Measurements from ENCODE around the gene DNAJC13. TPM values are rescaled to one million over a fixed set of nuclear protein-coding genes. Genes with fewer than 3 reads are reported as not detected.
A peak's percentile ranks its signal among the peaks of the same experiment; 100 is the strongest.

Gene DNAJC13
- polyA plus RNA-seq, 2 of the 4 experiments (the other 2 are of a cell fraction): 17.0 to 29.8 TPM

DNA sequence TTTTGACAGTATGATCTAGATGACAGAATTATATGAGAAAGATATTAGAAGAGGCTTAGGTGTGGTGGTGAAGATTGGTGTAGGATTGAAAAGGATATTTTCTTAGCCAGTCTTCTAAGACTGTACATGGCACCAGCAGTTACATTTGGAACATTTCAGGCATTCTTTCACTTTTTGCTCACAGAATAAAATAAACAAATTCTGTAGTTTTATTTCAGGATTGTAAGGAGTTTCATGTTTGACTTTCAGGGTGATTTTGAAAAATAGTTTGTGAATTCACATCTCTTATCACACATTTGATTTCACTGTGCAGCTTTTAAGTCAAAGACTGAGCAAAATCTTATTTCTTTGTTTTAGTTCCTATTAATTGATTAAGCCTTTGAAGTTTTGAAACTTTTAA lies 27.1 kb downstream of the DNAJC13 start:
- FAIRE-seq: no peak
- TF ChIP-seq RARB (CRISPR knock-in tag; IDR thresholded peaks at IDR 0.05): no peak
- TF ChIP-seq HOXB5 (CRISPR knock-in tag; IDR thresholded peaks at IDR 0.05): no peak
- H3K4me2 ChIP-seq: peak overlapping the region; percentile 29; the same call in 2 of the 3 replicates
- no peak overlapping the region for H3K27ac ChIP-seq
- no peak overlapping the region for H3K4me3 ChIP-seq
- no peaks in the 10 kb centered on the region for H3K9me3 ChIP-seq
- ATAC-seq: no peak
- ChIA-PET POLR2A (no interaction called here), CTCF (no interaction called here)
- peaks cover 23% of the 10 kb centered on the region for H3K4me1 ChIP-seq
- DNase-seq (ENCODE audit: low read depth in 1 of 2, low spot score in 1 of 2): no peak

DNA sequence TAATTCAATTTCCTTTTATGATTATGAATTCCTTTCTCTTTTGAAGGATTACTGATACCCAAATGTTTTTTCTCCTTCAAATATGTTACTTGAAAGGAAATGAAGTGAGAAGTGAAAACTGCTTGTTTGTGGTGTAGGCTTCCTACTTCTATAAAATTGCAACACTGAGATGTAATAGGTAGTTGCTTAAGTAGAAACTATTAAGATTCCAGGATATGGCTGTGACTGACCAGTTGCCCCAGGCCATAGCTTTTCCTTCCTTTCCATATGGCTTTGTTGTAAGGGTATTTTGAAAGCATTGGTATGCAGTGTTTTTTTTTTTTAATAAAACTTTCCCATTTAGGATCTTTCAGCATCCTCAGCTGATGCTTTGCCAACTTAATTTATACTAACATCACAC lies 28.5 kb downstream of the DNAJC13 start:
- no peak overlapping the region for H3K27ac ChIP-seq
- peak overlapping the region; percentile 36; the same call in 1 of the 3 replicates for H3K4me2 ChIP-seq
- H3K9me3 ChIP-seq: no peaks in the 10 kb centered on the region
- TF ChIP-seq POLR2AphosphoS2 (conservative IDR thresholded peaks at IDR 0.05; ENCODE audit: low read length) (no peak), MYC (IDR thresholded peaks at IDR 0.05; ENCODE audit: borderline replicate concordance, low read length) (no peak), ZFP36 (IDR thresholded peaks at IDR 0.05; ENCODE audit: borderline replicate concordance, partially characterized antibody) (no peak), HEYL (CRISPR knock-in tag; IDR thresholded peaks at IDR 0.05) (no peak), JUNB (IDR thresholded peaks at IDR 0.05) (no peak), FOXS1 (CRISPR knock-in tag; IDR thresholded peaks at IDR 0.05) (no peak), CHD4 (IDR thresholded peaks at IDR 0.05; ENCODE audit: borderline replicate concordance) (no peak)
- TF ChIP-seq, protein P1, sequence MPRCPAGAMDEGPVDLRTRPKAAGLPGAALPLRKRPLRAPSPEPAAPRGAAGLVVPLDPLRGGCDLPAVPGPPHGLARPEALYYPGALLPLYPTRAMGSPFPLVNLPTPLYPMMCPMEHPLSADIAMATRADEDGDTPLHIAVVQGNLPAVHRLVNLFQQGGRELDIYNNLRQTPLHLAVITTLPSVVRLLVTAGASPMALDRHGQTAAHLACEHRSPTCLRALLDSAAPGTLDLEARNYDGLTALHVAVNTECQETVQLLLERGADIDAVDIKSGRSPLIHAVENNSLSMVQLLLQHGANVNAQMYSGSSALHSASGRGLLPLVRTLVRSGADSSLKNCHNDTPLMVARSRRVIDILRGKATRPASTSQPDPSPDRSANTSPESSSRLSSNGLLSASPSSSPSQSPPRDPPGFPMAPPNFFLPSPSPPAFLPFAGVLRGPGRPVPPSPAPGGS (IDR thresholded peaks at IDR 0.05): no peak
- TF ChIP-seq, protein P2, sequence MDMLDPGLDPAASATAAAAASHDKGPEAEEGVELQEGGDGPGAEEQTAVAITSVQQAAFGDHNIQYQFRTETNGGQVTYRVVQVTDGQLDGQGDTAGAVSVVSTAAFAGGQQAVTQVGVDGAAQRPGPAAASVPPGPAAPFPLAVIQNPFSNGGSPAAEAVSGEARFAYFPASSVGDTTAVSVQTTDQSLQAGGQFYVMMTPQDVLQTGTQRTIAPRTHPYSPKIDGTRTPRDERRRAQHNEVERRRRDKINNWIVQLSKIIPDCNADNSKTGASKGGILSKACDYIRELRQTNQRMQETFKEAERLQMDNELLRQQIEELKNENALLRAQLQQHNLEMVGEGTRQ (IDR thresholded peaks at IDR 0.05): no peak
- CTCF ChIA-PET: interaction anchor here (0.7 kb wide), 1 partner anchor 89 kb away, joined by 3 read pairs; no protein-coding TSS in a partner anchor
- POLR2A ChIA-PET: no interaction called here
- H3K4me3 ChIP-seq: no peak overlapping the region
- H3K4me1 ChIP-seq: peaks cover 23% of the 10 kb centered on the region
- ATAC-seq (no peak), DNase-seq (ENCODE audit: low read depth in 1 of 2, low spot score in 1 of 2) (peak in 1 of 2 experiments; percentile 7), FAIRE-seq (no peak)

DNA sequence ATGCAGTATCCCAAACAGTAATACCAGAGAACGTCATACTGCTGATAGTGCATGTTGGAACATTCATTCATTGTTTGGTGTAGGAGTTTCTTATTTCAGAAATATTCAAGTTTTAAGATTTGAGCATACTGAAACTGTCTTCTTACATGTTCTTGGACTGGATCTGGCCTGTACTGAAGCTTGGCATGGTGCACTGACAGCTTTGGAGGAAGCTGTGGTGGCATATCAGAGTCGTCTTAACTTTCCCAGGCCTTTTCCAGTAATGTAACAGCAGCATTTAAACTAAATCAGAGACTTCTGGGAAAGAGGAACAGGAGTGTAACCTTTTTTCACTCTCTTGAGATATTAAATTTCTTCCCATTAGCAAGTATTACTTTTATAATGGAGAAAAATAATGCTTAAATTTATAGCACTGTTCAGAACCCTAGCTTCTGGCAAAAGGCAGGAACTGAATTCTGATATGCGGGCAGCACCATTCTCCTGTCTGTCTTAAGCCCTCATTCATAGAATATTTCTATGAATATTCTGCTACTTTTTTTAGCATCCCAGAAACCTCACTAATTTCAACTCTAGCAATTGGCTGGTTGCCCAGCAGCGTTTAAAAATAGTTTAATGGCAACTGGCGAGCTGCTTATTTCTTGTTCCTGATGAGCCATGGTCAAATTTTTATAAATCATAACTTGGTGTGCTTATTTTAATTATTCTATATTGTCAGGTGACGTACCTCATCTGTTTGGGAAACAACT lies 31.1 kb downstream of the DNAJC13 start:
- no peak for FAIRE-seq
- H3K27ac ChIP-seq: no peak overlapping the region
- TF ChIP-seq HDAC2 (IDR thresholded peaks at IDR 0.05) (no peak), CBX2 (IDR thresholded peaks at IDR 0.05; ENCODE audit: borderline replicate concordance, low read depth) (no peak), NPAS2 (CRISPR knock-in tag; IDR thresholded peaks at IDR 0.05; ENCODE audit: borderline replicate concordance) (no peak), RAD21 (conservative IDR thresholded peaks at IDR 0.05 in 1 of 2, IDR thresholded peaks at IDR 0.05 in 1 of 2) (no peak), MYC (IDR thresholded peaks at IDR 0.05; ENCODE audit: borderline replicate concordance, low read length) (no peak), CEBPB (IDR thresholded peaks at IDR 0.05) (no peak), TP53 (CRISPR knock-in tag; IDR thresholded peaks at IDR 0.05) (no peak), GATA3 (IDR thresholded peaks at IDR 0.05; ENCODE audit: borderline replicate concordance) (no peak), EP300 (IDR thresholded peaks at IDR 0.05) (no peak), NFE2L2 (conservative IDR thresholded peaks at IDR 0.05; ENCODE audit: low read length) (no peak), ZC3H11A (IDR thresholded peaks at IDR 0.05) (no peak), RCOR1 (IDR thresholded peaks at IDR 0.05; ENCODE audit: low read depth, low read length) (no peak), EHF (CRISPR knock-in tag; IDR thresholded peaks at IDR 0.05) (no peak), HOXB13 (CRISPR knock-in tag; IDR thresholded peaks at IDR 0.05; ENCODE audit: low read depth) (no peak)
- TF ChIP-seq, protein P3, sequence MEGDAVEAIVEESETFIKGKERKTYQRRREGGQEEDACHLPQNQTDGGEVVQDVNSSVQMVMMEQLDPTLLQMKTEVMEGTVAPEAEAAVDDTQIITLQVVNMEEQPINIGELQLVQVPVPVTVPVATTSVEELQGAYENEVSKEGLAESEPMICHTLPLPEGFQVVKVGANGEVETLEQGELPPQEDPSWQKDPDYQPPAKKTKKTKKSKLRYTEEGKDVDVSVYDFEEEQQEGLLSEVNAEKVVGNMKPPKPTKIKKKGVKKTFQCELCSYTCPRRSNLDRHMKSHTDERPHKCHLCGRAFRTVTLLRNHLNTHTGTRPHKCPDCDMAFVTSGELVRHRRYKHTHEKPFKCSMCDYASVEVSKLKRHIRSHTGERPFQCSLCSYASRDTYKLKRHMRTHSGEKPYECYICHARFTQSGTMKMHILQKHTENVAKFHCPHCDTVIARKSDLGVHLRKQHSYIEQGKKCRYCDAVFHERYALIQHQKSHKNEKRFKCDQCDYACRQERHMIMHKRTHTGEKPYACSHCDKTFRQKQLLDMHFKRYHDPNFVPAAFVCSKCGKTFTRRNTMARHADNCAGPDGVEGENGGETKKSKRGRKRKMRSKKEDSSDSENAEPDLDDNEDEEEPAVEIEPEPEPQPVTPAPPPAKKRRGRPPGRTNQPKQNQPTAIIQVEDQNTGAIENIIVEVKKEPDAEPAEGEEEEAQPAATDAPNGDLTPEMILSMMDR (IDR thresholded peaks at IDR 0.05): no peak
- TF ChIP-seq, protein P4, sequence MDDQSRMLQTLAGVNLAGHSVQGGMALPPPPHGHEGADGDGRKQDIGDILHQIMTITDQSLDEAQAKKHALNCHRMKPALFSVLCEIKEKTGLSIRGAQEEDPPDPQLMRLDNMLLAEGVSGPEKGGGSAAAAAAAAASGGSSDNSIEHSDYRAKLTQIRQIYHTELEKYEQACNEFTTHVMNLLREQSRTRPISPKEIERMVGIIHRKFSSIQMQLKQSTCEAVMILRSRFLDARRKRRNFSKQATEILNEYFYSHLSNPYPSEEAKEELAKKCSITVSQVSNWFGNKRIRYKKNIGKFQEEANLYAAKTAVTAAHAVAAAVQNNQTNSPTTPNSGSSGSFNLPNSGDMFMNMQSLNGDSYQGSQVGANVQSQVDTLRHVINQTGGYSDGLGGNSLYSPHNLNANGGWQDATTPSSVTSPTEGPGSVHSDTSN (IDR thresholded peaks at IDR 0.05): no peak
- TF ChIP-seq, protein P2 (IDR thresholded peaks at IDR 0.05): no peak
- H3K9me3 ChIP-seq: no peaks in the 10 kb centered on the region
- no peak for ATAC-seq
- H3K4me2 ChIP-seq: no peak overlapping the region
- 87% methylated on average over 6 of the region's 6 CpGs for WGBS (ENCODE audit: missing lambda C conversion rate)
- peaks cover 23% of the 10 kb centered on the region for H3K4me1 ChIP-seq
- ChIA-PET CTCF (no interaction called here), POLR2A (no interaction called here)
- no peak for DNase-seq (ENCODE audit: low read depth in 1 of 2, low spot score in 1 of 2)
- no peak overlapping the region for H3K4me3 ChIP-seq
